Stimulated activated naive CD8-positive, alpha-beta T cell treated with anti-CD3 and anti-CD28 coated beads, Interleukin-15, Interleukin-2, amounts not matched to agents 100 U/mL and 50 U/mL, for 24 hours (primary cell): ENCODE results near the gene ZBED3.
"Not testable (repeated sequence)": the region's sequence is repeated elsewhere in the genome, so short reads cannot be mapped to it uniquely, and the experiment has no call there.

ENCODE experiments used
- ATAC-seq: fragments of 150-1000 bp; cut with Tn5 transposase; one replicate; pipeline ENCODE4 v1.10.0; 2021
- DNase-seq: peaks from one replicate; pipeline ENCODE4 v3.0.0; 2021

Gene ZBED3

GRCh38 chr5:77086689-77087483, at the start of gene ZBED3:
TSS of gene ZBED3 (minus strand) at chr5:77087285. CDS start at chr5:77077878, 9,407 bp downstream.
- peak; percentile 69 for ATAC-seq
- DNase-seq, result peak; percentile 65

DNA sequence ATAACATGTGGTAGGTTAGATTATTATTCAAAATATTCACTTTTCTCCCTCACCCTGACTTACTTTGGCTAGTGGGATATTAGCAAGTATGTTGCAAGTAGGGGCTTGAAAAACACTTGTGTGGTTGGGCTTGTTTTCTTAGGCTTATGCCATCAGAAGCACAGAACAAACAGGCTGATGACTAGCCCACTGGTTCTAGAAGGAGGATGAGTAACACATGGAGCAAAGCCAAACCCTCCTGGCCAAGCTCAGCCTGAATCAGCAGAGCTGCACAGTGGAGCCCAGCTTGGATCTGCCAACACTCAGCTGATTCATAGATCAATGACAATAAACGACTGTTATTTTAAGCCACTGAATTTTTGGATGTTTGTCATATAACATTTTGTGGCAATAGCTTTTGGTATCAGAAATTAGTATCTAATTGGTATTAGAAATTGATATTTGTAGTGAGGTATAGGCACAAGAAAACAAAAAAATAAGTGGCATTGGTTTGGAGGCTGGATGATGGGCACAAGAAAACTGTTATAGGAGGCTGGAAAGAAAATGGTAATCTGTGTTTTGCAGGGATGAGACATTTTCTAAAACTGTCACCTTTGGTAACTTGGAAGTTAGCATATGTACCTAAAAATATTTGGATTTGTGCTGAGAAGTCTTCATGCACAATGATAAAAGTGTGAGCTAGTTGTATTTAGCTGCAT, 46.1 kb upstream of the ZBED3 start:
- no peak for ATAC-seq
- no peak for DNase-seq

GRCh38 chr5:77131361-77131760, 44.3 kb upstream of the ZBED3 start:
- DNase-seq (no peak), ATAC-seq (no peak)

DNA sequence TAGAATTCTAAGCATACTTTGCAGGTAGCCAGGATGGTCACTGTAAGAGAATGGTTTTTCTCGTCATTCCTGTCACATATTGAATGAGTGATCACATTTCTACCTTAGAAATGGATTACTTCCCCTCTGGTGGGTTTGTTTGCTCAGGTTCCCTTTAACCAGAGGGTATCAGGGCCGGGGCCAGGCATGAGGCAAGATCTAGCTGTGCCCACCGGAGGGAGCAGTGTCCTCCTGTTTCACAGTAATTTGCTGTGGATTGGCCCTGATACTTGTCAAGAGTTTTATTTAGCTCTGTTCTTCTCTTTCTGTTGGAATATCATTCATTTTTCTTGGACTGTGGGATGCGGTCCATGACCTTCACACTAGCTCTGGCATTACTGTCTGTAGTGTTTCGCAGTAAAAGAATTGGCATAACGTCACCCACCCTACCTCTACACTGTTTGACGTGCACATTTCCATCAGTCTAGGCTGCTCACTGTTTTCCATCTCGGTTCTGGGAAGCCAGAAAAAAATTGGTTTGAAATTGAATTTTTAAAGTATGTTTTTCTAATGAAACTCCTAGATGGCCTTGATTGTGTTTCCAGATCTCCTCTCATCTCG, 42.4 kb upstream of the ZBED3 start:
- ATAC-seq, result no peak
- peak; percentile 9 for DNase-seq

DNA sequence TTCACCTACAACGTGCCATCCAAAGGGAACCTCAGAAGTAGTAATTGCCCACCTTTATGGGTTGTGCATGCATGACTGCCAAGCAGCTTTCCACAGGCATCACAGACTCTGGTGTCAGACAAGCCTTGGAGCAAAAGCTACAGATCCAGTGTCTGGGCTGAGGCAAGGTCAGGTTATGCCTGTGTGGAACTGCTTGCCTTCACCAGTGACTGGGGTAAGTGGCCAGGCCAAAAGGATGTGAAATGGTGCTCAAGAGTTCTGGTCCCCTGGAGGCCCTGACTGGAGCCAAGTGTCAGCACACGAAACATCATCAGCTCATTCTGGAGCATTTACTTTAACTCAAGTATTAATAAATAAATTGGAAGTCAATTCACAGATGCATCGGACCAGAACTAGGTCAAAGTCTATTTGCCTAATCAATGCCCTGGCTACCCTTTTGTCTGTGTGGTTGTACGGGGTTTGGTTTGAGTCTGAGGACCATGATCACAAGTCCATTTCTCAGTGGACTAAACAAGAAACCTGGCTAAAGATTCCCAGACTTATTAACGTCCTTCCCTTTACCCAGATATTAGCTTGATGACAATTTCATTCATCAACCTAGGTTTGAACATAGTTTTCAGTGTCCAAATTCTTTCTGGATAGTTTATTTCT, 41.5 kb upstream of the ZBED3 start:
- DNase-seq (no peak), ATAC-seq (no peak)

DNA sequence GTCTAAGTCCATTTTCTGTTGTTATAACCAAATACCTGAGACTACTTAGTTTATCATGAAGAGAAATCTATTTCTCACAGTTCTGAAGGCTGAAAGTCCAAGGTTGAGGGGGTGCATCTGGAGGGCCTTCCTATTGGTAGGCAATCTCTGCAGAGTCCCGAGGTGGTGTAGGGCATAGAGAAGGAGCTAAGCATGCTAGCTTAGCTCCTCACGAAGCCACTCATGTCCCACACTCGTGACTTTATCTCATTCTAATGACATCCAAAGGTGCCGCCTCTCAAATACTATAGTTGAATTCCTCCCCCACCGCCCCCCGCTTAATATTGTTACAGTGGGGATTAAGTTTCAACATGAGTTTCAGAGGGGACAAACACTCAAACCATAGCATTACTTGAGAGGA, 36.0 kb upstream of the ZBED3 start:
- DNase-seq (no peak), ATAC-seq (no peak)

GRCh38 chr5:77120706-77121105, 33.6 kb upstream of the ZBED3 start:
- no peak for DNase-seq
- ATAC-seq, result no peak

DNA sequence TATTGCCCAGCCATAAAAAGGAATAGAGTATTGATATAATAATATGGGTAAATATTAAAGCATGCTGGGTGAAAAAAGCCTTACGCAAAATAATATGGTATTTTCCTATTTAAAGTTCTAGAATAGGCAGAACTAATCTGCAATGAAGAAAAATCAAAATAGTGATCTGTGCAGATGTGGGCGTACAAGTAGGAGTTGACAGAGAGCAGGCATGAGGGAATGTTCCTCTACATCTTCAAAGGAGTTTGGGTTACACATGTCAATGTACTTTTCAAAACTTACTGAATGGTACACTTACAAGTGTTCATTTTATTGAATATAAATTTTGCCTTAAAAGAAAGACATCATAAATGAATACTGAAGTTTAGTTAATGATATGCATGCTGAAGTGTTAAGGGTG, 33.0 kb upstream of the ZBED3 start:
- ATAC-seq (no peak), DNase-seq (no peak)

GRCh38 chr5:77117161-77117560, 30.1 kb upstream of the ZBED3 start:
- DNase-seq (no peak), ATAC-seq (no peak)

DNA sequence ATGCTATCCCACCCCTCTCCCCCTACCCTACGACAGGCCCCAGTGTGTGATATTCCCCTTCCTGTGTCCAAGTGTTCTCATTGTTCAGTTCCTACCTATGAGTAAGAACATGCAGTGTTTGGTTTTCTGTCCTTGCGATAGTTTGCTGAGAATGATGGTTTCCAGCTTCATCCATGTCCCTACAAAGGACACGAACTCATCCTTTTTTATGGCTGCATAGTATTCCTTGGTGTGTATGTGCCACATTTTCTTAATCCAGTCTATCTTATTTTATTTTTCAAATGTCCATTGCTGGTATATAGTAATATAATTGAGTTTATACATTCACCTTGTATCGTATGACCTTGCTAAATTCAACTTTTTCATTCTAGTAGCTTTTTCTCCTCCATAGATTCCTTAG, 19.9 kb upstream of the ZBED3 start:
- DNase-seq, ATAC-seq: not testable (repeated sequence)

DNA sequence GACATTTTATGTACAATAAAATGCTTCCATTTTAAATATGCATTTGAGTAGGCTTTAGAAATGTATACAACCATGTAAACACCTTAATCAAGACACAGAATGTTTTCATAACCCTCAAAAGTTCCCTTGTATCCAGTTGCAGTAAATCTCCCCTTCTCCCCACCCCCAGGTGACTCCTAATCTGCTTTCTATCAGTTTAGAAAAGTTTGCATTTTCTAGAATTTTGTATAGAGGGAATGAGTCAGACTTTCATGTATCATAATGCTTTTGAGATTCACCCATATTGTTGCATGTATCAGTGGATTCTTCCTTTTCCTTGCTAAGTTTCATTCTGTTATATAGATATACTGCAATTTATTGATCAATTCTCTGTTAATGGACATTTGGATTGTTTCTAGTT, 17.7 kb upstream of the ZBED3 start:
- DNase-seq (no peak), ATAC-seq (no peak)

DNA sequence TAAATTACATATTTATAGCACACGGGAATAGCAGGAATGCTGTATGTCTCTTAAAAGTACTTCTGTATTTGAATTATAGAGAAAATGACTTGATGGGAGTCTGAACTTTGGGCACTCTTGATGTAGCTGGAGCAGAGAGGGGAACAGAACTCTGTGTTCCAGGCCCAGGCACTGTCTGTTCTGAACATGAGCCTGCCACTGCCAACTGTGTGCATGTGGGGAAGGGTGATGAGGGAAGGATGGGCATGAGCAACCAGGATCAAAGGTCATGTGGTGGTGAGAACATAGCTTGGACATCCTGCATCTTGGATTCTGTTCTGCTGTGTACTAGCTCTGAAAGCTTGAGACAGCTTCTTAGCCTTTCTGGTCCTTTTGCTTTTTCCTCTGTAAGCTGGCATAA, 16.4 kb upstream of the ZBED3 start:
- ATAC-seq (no peak), DNase-seq (no peak)

DNA sequence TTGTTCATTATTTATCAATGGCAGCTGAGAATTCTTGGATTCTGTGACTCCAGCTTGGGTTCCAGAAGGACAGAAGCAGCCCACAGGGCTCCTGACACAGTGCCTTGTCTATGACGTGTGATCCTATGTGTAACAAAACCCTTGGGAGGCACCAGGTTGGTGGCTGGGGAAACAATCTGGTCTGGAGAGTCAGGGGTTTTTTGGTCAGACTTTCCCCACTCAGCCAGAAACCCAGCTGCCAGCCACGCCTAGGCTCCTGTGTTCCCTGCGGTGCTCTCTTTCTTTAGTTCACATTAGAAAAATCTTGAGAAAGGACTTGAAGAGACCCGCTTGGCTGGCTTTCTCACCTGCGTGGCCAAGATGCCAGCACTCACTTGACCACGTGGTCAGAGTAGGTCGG, 15.5 kb upstream of the ZBED3 start:
- ATAC-seq, result no peak
- DNase-seq, result no peak

- ATAC-seq (no peak), DNase-seq (no peak)
Measured at GRCh38 chr5:77101298-77101697, 14.2 kb upstream of the ZBED3 start.

DNA sequence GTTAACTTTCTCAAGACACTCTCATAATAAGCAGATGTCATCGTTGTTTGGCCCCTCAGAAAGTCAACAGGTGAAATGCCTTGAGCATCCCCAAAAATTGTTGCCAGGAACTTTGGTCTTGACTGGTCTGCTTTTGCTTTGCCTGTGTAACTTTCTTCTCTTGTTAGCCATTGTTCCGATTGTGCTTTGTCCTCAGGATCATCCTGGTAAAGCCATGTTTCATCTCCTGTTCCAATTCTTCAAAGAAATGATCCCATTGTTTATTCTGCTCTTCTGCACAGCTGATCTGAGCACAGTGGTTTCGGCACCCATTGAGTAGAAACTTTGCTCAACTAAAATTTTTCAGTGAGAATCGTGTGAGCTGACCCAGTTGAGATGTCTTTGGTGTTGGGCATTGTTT, 8.1 kb upstream of the ZBED3 start:
- DNase-seq (no peak), ATAC-seq (no peak)

GRCh38 chr5:77087484-77088261, 588 bp upstream of the ZBED3 start:
- DNase-seq, result no peak
- peak; percentile 39 for ATAC-seq

- peak; percentile 47 for DNase-seq
- ATAC-seq, result no peak
Measured at GRCh38 chr5:77086368-77086688, 757 bp downstream of the ZBED3 start.

- no peak for DNase-seq
- ATAC-seq, result no peak
Measured at GRCh38 chr5:77083088-77083487, 4.0 kb downstream of the ZBED3 start.

DNA sequence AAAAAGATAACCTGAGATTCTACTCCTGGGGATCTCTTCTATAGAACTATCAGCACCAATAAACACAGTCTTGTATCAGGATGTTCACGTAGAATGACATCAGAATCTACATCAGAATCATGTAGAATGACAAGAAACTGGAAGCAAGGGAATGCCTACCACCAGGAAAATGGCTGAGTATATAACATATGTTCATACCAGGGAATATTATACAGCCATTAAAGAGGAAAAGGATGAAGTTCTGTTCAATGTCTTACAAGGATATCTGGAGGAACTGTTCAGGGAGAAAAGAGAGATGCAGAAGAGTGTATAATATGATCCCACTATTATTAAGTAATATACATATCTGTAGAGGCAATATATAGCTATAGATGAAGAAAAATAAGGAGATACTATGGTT, 4.8 kb downstream of the ZBED3 start:
- no peak for ATAC-seq
- no peak for DNase-seq

- ATAC-seq, result no peak
Measured at GRCh38 chr5:77080905-77081304, 6.2 kb downstream of the ZBED3 start.

DNA sequence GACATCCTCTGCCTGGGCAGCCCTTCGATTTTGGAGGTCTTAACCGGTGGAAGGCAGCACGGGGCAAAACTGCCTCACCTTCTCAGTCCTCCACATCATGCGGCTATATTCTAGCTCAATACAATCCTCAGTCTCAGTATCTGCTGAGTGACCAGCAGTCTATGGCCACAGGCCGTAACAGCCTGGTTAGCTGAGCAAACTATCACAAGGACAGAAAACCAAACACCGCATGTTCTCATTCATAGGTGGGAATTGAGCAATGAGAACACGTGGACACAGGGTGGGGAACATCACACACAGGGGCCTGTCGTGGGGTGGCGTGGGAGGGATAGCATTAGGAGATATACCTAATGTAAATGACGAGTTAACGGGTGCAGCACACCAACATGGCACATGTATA, 6.6 kb downstream of the ZBED3 start:
- DNase-seq, ATAC-seq: not testable (repeated sequence)

More at GRCh38 chr5:77080905-77081304, 6.2 kb downstream of the ZBED3 start:
- no peak for DNase-seq

DNA sequence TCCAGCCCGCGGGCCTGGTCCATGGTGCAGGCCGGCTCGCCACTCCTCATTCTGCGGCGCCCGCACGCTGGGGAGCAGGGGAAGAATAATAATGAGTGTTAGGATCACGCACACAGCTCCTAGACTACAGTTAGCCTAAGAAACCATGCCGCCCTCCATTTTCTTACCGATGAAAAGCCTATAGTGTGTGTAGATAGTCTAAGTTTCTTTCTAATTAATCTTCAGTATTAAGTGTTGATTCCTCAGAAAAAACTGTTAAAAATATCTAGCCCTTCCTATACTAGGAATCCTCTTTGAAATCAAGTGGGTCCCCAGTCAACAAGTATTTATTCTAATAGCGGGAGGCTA, 9.3 kb downstream of the ZBED3 start:
- DNase-seq, result no peak
- ATAC-seq, result no peak
